GM19328 (cell line): Measurements from ENCODE around the gene ATP8A2.

Experiments used
- ATAC-seq: cut with Tn5 transposase; IDR thresholded peaks from one replicate; pipeline ENCODE4 v1.9.1; 2021; ENCODE audit warnings: mild to moderate bottlenecking, moderate library complexity; ENCODE audit not compliant: unreplicated experiment

ATP8A2 gene

GRCh38 chr13:26020891-26021290, 649.1 kb downstream of the ATP8A2 start:
- ATAC-seq, result no peak

GRCh38 chr13:26021516-26021915, 649.7 kb downstream of the ATP8A2 start:
- ATAC-seq, result no peak

DNA sequence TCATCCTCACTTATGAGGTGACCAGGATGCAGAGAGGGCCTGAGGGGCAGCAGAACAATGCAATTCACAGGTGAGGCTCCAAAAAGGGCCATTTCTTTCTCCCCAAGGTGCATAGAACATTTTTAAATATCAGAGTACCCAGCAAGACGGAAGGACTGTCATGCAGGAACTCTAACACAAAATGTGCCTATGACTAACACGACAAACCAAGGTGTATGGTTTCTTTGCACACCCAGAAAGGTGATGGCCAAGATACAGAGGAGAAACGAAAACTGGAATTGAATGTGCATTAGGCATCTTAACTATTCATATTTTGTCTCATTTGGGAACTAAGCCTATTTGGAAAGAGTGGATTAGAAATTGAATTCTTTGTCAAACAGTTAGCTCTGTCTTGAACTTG, 650.2 kb downstream of the ATP8A2 start:
- no peak for ATAC-seq

DNA sequence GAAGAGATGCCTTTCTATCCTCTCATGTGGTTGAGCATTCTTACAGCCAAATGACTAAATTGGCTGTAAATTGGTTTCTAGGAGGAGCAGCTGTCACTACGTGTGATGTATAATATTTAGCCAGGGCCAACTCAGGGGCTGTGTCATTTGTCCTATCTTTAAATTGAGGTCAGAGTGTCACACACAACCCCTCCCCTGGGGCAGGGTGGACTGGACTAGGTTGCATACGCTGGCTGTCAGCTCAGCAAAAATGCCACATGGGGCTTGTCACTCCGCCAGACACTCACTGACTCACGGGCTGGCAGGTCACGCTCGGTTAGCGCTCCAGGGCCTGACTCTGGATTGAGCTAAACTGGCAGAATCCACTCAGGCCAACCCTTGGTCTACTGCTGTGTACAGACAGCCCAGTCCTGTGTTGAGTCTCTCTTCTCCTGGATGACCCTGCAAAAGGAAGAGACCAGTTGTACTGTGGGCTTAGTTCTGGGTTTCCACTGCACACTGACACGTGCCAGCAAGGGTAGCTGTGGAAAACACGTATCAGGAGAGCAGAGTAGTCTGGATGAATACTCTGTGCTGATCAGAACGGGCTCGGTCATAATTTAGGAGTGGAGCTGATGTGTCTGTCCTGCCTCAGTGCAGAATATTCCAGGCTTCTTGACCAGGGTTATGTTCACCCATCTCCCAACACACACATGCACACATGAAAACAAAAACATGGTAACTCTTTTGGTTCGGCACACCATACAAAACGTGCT, 650.9 kb downstream of the ATP8A2 start:
- ATAC-seq, result no peak

DNA sequence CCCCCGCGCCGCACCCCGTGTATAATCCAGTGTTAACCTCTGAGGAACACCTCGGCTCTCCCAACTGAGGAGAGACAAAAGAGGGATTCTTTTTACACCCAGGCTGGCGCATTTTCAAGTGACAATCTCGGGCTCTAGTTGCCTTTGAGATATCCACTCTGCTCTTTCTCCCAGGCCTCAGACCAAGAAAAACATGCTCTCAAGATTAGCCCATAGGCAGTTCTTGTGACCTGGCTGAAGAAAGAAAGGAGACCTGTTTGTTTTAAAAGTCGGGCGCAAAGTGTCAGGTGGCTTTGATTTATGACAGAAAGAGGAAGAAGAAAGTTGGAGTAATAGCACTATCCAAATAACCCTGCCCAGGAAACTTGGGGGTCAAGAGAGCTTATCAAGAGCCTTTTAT, 652.8 kb downstream of the ATP8A2 start:
- no peak for ATAC-seq

- no peak for ATAC-seq
These were observed 653.4 kb downstream of the ATP8A2 start for GRCh38 chr13:26025196-26025595.

- ATAC-seq, result no peak
These were observed 654.0 kb downstream of the ATP8A2 start for GRCh38 chr13:26025771-26026170.

DNA sequence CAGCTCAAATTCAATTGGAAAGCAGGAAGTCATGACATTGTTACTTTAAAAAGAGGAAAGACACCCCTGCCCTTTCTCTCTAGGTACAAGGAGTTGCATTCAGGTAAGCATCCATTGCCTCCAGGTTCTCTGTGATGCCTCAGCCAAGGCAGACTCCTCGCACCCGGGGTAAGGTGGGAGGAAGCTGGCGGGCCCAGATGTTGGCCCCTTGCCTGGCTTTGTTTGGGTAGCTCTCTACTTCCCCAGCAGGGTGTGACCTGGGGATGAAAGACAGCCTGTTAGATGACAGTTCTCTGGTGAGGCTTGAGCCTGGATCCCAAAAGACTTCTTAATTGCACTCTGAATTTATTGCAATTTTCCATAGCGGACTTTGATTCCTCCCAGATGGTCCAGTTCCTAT, 654.4 kb downstream of the ATP8A2 start:
- ATAC-seq, result no peak

DNA sequence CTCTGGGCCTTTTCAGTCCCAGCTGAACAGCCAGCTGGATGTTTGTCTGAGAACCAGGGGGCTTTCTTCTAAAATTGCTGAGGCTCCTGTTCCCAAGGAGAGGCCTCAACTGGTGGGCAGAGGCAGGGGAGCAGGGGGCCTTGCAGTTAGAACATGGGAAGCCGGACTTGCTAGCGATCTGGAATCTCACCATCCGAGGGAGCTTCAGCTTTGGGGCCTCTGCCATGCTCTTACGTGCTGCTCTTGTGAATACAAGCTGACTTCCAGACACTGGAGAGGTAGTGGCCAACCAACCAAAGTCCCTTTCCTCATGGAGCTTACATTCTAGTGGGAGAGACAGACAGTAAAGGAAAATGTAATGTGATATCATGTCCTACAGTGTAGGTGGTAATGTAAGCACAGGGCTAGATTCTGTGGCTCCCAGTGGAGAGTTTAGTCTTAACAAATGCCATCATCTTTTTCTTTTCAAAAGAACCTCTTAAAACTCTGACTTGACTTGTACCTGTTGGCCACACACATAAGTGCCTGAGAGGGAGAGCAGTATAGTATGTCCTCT, 657.9 kb downstream of the ATP8A2 start:
- no peak for ATAC-seq

DNA sequence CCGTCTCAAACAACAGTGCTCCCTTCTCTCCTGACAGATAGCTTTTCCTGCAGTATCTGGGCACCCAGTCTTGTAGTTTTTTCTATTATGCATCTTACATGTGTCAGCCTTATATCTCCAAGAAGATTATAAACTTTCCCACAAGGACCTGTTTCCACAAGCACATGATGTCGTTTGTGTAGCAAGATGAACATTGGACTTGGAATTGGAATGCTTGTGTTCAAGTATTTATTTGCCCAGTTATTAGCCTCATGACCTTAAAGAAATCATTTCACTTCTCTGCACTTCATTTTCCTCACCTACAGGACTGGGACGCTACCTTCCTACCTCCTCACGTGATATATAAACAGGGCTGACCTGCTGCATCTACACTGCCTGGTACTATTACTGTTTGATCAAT, 658.6 kb downstream of the ATP8A2 start:
- ATAC-seq, result no peak

- ATAC-seq, result no peak
These were observed 662.2 kb downstream of the ATP8A2 start for GRCh38 chr13:26034018-26034417.

GRCh38 chr13:26036383-26036782, 664.6 kb downstream of the ATP8A2 start:
- ATAC-seq, result no peak

DNA sequence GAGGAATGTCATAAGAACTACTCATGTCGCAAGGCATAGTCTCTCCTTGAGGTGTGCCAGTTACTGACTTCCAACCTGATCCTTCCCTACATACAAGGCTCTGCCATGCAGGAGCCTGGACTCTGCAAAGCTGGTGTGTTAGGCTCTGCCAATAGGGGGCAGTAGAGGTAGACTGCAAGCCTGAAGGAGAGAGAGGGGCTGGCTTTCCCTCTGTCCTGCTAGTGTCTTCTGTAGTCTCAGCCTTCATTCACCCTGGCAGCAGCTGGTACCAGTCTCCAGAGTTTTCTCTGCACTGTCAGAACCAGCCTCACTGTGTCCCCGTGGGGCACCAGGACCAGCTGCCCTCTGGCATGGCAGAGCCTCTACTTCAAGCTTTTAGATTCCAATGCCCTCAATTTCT, 665.5 kb downstream of the ATP8A2 start:
- ATAC-seq, result no peak

DNA sequence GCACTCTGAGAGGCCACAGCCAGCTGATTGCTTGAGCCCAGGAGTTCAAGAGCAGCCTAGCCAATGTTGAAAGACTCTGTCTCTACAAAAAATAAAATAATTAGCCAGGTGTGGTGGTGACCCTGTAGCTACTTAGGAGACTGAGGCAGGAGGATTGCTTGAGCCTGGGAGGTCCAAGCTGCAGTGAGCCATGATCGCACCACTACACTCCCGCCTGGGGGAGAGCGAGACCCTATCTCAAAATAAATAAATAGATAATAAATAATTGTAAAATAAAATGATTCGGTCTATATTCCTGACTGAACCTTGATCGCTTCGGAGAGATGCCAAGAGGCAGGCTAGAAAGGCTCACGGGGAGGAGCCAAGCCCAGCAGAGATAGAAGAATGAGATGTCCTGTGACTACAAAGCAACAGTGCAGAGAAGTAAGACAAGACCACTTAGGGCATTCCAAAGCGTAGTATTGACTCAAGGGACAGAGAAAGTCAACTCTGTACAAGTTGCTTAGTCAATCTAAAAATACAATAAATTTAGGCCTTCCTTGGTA, 667.2 kb downstream of the ATP8A2 start:
- ATAC-seq, result no peak

- no peak for ATAC-seq
These were observed 669.7 kb downstream of the ATP8A2 start for GRCh38 chr13:26041444-26041843.

- no peak for ATAC-seq
These were observed 671.0 kb downstream of the ATP8A2 start for GRCh38 chr13:26042785-26043184.

DNA sequence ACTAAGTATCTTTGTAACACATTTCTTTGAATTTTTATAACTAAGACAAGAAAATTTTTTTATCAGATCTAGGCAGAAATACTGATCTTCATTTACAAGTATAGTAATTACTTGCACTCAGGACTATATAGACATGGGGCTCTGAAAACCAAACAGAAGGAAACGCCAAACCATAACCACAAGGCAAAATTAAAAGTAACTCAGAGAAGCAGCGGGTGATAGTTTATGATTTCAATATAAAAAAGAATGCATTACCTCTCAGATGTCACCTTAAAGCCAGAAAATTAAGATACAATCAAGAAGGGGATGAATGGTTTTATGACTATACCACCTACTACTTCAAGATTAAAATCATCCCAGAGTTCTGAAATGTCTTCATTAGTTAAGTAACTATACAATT, 673.4 kb downstream of the ATP8A2 start:
- ATAC-seq, result no peak

GRCh38 chr13:26046639-26047038, 674.9 kb downstream of the ATP8A2 start:
- ATAC-seq, result no peak

DNA sequence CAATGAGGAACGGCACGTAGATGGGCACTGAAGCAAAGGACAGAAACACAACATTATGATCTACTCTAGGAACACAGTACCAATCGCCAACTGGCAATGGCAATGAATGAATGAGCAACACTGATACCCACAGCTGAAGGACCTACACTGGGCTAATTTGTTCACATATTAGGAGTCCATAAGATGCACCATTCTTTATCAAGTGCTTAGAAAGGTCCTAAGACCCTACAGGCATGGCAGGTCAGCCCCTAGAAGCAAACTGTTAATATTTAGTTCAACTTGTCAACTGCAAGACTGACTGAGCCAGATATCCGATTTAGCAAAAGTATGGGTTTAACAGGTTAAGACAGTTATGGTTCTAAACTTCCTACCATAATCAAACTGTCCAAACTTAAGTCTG, 675.3 kb downstream of the ATP8A2 start:
- no peak for ATAC-seq

- ATAC-seq, result no peak
These were observed 677.0 kb downstream of the ATP8A2 start for GRCh38 chr13:26048741-26049140.

GRCh38 chr13:26050568-26051230, 678.9 kb downstream of the ATP8A2 start:
- ATAC-seq, result no peak

GRCh38 chr13:26051231-26051656, 679.5 kb downstream of the ATP8A2 start:
- no peak for ATAC-seq
